Uterus (tissue), 4 donors: ENCODE measurements around the gene COL4A6. TPM values are rescaled to one million over a fixed set of nuclear protein-coding genes. Genes with fewer than 3 reads are reported as not detected.

ENCODE experiments used
- DNase-seq, 2 donors: peaks; one replicate each; pipeline ENCODE4 v3.0.0-alpha.2; 2019 to 2020
- H3K27ac ChIP-seq, 2 donors: fragments of 200-600 bp; sonication (generic); 1 replicate in 1 of 2; 2 replicates in 1 of 2; pipeline ENCODE4 v1.5.1; 2016 to 2018
- H3K27me3 ChIP-seq, 2 donors: fragments of 200-600 bp; sonication (generic); one replicate each; pipeline ENCODE4 v1.5.1; 2018 to 2019; ENCODE audit warnings: control low read depth in 1 of 2
- H3K36me3 ChIP-seq, 2 donors: fragments of 200-600 bp; sonication (generic); one replicate each; pipeline ENCODE4 v1.5.1; 2019; ENCODE audit warnings: control low read depth in 1 of 2
- H3K4me1 ChIP-seq, 2 donors: fragments of 200-600 bp; sonication (generic); one replicate each; pipeline ENCODE4 v1.5.1; 2018 to 2019; ENCODE audit warnings: control low read depth in 1 of 2
- H3K4me3 ChIP-seq, 2 donors: fragments of 200-600 bp; sonication (generic); 1 replicate in 1 of 2; 2 replicates in 1 of 2; pipeline ENCODE4 v1.5.1; 2018 to 2019; ENCODE audit warnings: mild to moderate bottlenecking in 1 of 2
- H3K9me3 ChIP-seq, 2 donors: fragments of 200-600 bp; sonication (generic); one replicate each; pipeline ENCODE4 v1.5.1; 2019; ENCODE audit warnings: control low read depth in 1 of 2
- POLR2A ChIP-seq, 2 donors: fragments of 450-650 bp; IDR thresholded peaks; one replicate each; pipeline ENCODE4 v1.6.1; 2016; ENCODE audit warnings: antibody characterized with exemption in 2 of 2, mild to moderate bottlenecking in 1 of 2, moderate library complexity in 1 of 2
- intact Hi-C: fragments of 100-400 bp; cut with DNase I; formaldehyde crosslinking; loops from one replicate; pipeline ENCODE4 v1.15.1; 2023; ENCODE audit warnings: low total_unique reads
- total RNA-seq, 4 donors: library from RNA; depleted of rRNA in 3 of 4; stranded (reverse); fragments of >200 nt in 3 of 4; gene quantifications; one replicate each; pipeline versions ENCODE4 v1.1.0 to v1.2.4, GENCODE V29; 2014 to 2023
- TF ChIP-seq, protein P1 (sequence below), 4 experiments: fragments of 200-600 bp in 2 of 4; fragments of 450-650 bp in 2 of 4; sonication (generic) in 2 of 4; IDR thresholded peaks; one replicate each; pipeline ENCODE4 v1.5.1; 2016 to 2019; ENCODE audit warnings: antibody characterized with exemption in 4 of 4, mild to moderate bottlenecking in 2 of 4, moderate library complexity in 1 of 4
- donor health status: DM: yes; HTN: yes; CAD: no.

COL4A6 gene
- total RNA-seq, 4 donors from 2014 or later = 0.88 to 113 (median 42.9) TPM

GRCh38 chrX:108221301-108221864, 216.8 kb downstream of the COL4A6 start:
- peak; percentile 31 to 43 for DNase-seq
- Histone ChIP-seq H3K4me3 (no peak overlapping the region), H3K27ac (peak overlapping the region; percentile 62 to 82), H3K9me3 (no peaks in the 10 kb centered on the region), H3K4me1 (peaks cover 0 to 3% of the 10 kb centered on the region in 2 donors), H3K36me3 (no peaks in the 10 kb centered on the region), H3K27me3 (no peaks in the 10 kb centered on the region)
- TF ChIP-seq, protein P1, sequence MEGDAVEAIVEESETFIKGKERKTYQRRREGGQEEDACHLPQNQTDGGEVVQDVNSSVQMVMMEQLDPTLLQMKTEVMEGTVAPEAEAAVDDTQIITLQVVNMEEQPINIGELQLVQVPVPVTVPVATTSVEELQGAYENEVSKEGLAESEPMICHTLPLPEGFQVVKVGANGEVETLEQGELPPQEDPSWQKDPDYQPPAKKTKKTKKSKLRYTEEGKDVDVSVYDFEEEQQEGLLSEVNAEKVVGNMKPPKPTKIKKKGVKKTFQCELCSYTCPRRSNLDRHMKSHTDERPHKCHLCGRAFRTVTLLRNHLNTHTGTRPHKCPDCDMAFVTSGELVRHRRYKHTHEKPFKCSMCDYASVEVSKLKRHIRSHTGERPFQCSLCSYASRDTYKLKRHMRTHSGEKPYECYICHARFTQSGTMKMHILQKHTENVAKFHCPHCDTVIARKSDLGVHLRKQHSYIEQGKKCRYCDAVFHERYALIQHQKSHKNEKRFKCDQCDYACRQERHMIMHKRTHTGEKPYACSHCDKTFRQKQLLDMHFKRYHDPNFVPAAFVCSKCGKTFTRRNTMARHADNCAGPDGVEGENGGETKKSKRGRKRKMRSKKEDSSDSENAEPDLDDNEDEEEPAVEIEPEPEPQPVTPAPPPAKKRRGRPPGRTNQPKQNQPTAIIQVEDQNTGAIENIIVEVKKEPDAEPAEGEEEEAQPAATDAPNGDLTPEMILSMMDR (IDR thresholded peaks at IDR 0.05) = no peak
- intact Hi-C loops = no loop called here

DNA sequence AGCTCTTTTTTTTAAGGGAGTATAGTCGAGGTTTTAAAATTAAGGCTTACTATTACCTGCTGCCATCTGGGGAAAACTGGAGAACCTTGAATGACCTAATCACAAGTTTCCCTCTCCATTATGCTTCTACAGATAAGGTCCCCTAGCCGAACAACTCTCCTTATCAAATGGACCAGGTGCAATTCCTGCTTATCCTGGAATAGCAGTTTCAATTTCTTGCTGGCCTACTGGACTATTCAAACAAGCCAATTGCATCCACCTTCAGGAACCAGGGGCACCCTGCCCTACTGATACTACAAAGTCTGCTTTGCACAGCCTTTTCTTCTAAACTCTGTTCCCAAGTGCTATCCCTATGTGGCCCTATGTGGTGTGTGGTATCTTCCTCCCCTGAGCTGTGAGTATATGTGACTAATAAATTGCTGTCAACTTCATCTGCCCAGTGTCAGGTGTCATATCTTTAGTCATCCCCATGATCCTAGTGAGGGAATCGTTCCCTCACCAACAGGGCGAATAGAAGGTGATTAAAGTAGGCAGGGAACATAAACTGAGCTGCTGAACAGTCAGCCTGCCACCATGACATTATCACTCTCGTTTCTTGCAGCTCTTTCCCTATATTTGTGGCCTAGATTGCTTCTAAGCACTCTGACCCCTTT, 218.1 kb downstream of the COL4A6 start:
- no peak for DNase-seq
- Histone ChIP-seq H3K27me3 (no peaks in the 10 kb centered on the region), H3K36me3 (no peaks in the 10 kb centered on the region), H3K4me1 (peaks cover 0 to 3% of the 10 kb centered on the region in 2 donors), H3K4me3 (no peak overlapping the region), H3K27ac (peak overlapping the region; percentile 62 to 82), H3K9me3 (no peaks in the 10 kb centered on the region)
- TF ChIP-seq POLR2A (IDR thresholded peaks at IDR 0.05) = no peak
- TF ChIP-seq, protein P1 (IDR thresholded peaks at IDR 0.05) = no peak
- intact Hi-C loops = no loop called here

- DNase-seq = peak in 1 of 2 donors; percentile 43
- Histone ChIP-seq H3K4me1 (peaks cover 0 to 3% of the 10 kb centered on the region in 2 donors), H3K27me3 (no peaks in the 10 kb centered on the region), H3K27ac (peak overlapping the region; percentile 34 to 42), H3K36me3 (no peaks in the 10 kb centered on the region), H3K4me3 (no peak overlapping the region), H3K9me3 (no peaks in the 10 kb centered on the region)
- TF ChIP-seq POLR2A (IDR thresholded peaks at IDR 0.05) = no peak
- TF ChIP-seq, protein P1 (IDR thresholded peaks at IDR 0.05) = no peak
- intact Hi-C loops = no loop called here
Measured at GRCh38 chrX:108217876-108218275, 220.3 kb downstream of the COL4A6 start.

GRCh38 chrX:108216919-108217571, 221.2 kb downstream of the COL4A6 start:
- peak overlapping the region; percentile 34 to 64 for H3K27ac ChIP-seq
- H3K27me3 ChIP-seq = no peaks in the 10 kb centered on the region
- no peaks in the 10 kb centered on the region for H3K9me3 ChIP-seq
- peaks cover 0 to under 1% of the 10 kb centered on the region in 2 donors for H3K4me1 ChIP-seq
- no peak for TF ChIP-seq POLR2A (IDR thresholded peaks at IDR 0.05)
- TF ChIP-seq, protein P1 (IDR thresholded peaks at IDR 0.05) = no peak
- H3K4me3 ChIP-seq = no peak overlapping the region
- H3K36me3 ChIP-seq = no peaks in the 10 kb centered on the region
- DNase-seq = peak in 1 of 2 donors; percentile 33
- intact Hi-C loops = no loop called here

GRCh38 chrX:108216405-108216804, 221.8 kb downstream of the COL4A6 start:
- H3K4me3 ChIP-seq = no peak overlapping the region
- no peaks in the 10 kb centered on the region for H3K36me3 ChIP-seq
- DNase-seq = no peak
- intact Hi-C loops = no loop called here
- no peaks in the 10 kb centered on the region for H3K4me1 ChIP-seq
- H3K27ac ChIP-seq = peak overlapping the region; percentile 18 to 64
- no peaks in the 10 kb centered on the region for H3K9me3 ChIP-seq
- no peaks in the 10 kb centered on the region for H3K27me3 ChIP-seq
- TF ChIP-seq, protein P1 (IDR thresholded peaks at IDR 0.05) = no peak
- no peak for TF ChIP-seq POLR2A (IDR thresholded peaks at IDR 0.05)
